Measurements from ENCODE around the gene ZNF217.

ZNF217 gene

GRCh38 chr20:53602661-53603060, 9.0 kb upstream of the ZNF217 start:
- Histone ChIP-seq H3F3A (ENCODE audit: insufficient read depth) (no peaks in the 10 kb centered on the region), H3K36me3 (ENCODE audit: low read length) (no peaks in the 10 kb centered on the region), H3K4me2 (ENCODE audit: low read depth, low read length, poor library complexity, severe bottlenecking) (no peak overlapping the region), H3K9me3 (ENCODE audit: insufficient read depth, low read length) (no peaks in the 10 kb centered on the region), H3K9me2 (replicated peaks; ENCODE audit: insufficient read depth, low read length) (no peaks in the 10 kb centered on the region), H2AFZ (ENCODE audit: low read depth, low read length, severe bottlenecking) (no peak overlapping the region), H3K4me3 (ENCODE audit: insufficient read depth, low read length, poor library complexity, severe bottlenecking) (no peak overlapping the region), H3K27me3 (ENCODE audit: low read length) (no peaks in the 10 kb centered on the region), H4K20me1 (ENCODE audit: low read depth, low read length) (no peaks in the 10 kb centered on the region), H3K79me2 (ENCODE audit: insufficient read depth, low read length) (no peaks in the 10 kb centered on the region), H3K27ac (ENCODE audit: low read depth, low read length) (no peak overlapping the region), H3K9ac (ENCODE audit: low read length) (no peak overlapping the region)
- TF ChIP-seq CTCF (IDR thresholded peaks at IDR 0.05; ENCODE audit: insufficient read depth, low read length, poor library complexity, severe bottlenecking) (no peak), EZH2phosphoT487 (conservative IDR thresholded peaks at IDR 0.05; ENCODE audit: low read length) (no peak)

GRCh38 chr20:53599910-53600632, 6.4 kb upstream of the ZNF217 start:
- no peaks in the 10 kb centered on the region for H3K36me3 ChIP-seq (ENCODE audit: low read length)
- no peak overlapping the region for H3K4me3 ChIP-seq (ENCODE audit: insufficient read depth, low read length, poor library complexity, severe bottlenecking)
- no peaks in the 10 kb centered on the region for H4K20me1 ChIP-seq (ENCODE audit: low read depth, low read length)
- no peaks in the 10 kb centered on the region for H3K79me2 ChIP-seq (ENCODE audit: insufficient read depth, low read length)
- no peak overlapping the region for H3K27ac ChIP-seq (ENCODE audit: low read depth, low read length)
- peaks cover 15% of the 10 kb centered on the region for H3F3A ChIP-seq (ENCODE audit: insufficient read depth)
- no peaks in the 10 kb centered on the region for H3K27me3 ChIP-seq (ENCODE audit: low read length)
- H3K4me2 ChIP-seq (ENCODE audit: low read depth, low read length, poor library complexity, severe bottlenecking), result no peak overlapping the region
- H3K9me2 ChIP-seq (replicated peaks; ENCODE audit: insufficient read depth, low read length), result no peaks in the 10 kb centered on the region
- H3K9me3 ChIP-seq (ENCODE audit: insufficient read depth, low read length), result no peaks in the 10 kb centered on the region
- H3K9ac ChIP-seq (ENCODE audit: low read length), result no peak overlapping the region
- H2AFZ ChIP-seq (ENCODE audit: low read depth, low read length, severe bottlenecking), result no peak overlapping the region
- no peak for TF ChIP-seq CTCF (IDR thresholded peaks at IDR 0.05; ENCODE audit: insufficient read depth, low read length, poor library complexity, severe bottlenecking)
- TF ChIP-seq EZH2phosphoT487 (conservative IDR thresholded peaks at IDR 0.05; ENCODE audit: low read length), result no peak

DNA sequence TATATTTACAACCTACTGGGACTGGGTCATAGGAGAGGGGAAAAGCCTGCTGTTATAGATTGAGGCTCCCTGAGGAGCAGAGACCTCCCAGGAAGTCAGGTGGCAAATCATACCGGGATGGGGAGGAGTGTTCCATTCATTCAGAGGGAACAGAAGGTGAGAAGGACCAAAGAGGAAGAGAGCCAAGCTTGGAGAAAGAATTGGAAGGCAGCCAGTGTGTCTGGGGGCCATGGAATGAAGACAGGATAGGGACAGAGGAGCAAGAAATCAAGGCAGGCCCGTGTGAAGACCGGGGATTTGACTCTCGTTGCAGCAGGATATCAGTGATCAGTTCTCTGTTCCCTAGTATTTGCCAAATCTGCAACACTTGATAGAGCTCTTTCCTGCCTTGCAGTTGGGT, 5.7 kb upstream of the ZNF217 start:
- H3K79me2 ChIP-seq (ENCODE audit: insufficient read depth, low read length), result no peaks in the 10 kb centered on the region
- H3K36me3 ChIP-seq (ENCODE audit: low read length), result no peaks in the 10 kb centered on the region
- no peak overlapping the region for H3K4me2 ChIP-seq (ENCODE audit: low read depth, low read length, poor library complexity, severe bottlenecking)
- no peaks in the 10 kb centered on the region for H3K9me2 ChIP-seq (replicated peaks; ENCODE audit: insufficient read depth, low read length)
- no peaks in the 10 kb centered on the region for H4K20me1 ChIP-seq (ENCODE audit: low read depth, low read length)
- no peaks in the 10 kb centered on the region for H3K9me3 ChIP-seq (ENCODE audit: insufficient read depth, low read length)
- no peaks in the 10 kb centered on the region for H3K27me3 ChIP-seq (ENCODE audit: low read length)
- H2AFZ ChIP-seq (ENCODE audit: low read depth, low read length, severe bottlenecking), result no peak overlapping the region
- peaks cover 20% of the 10 kb centered on the region for H3F3A ChIP-seq (ENCODE audit: insufficient read depth)
- H3K4me3 ChIP-seq (ENCODE audit: insufficient read depth, low read length, poor library complexity, severe bottlenecking), result no peak overlapping the region
- H3K9ac ChIP-seq (ENCODE audit: low read length), result no peak overlapping the region
- no peak overlapping the region for H3K27ac ChIP-seq (ENCODE audit: low read depth, low read length)
- TF ChIP-seq EZH2phosphoT487 (conservative IDR thresholded peaks at IDR 0.05; ENCODE audit: low read length) (no peak), CTCF (IDR thresholded peaks at IDR 0.05; ENCODE audit: insufficient read depth, low read length, poor library complexity, severe bottlenecking) (no peak)
